HCT116 (cell line): Measurements from ENCODE around the gene RALGAPA1. TPM values are rescaled to one million over a fixed set of nuclear protein-coding genes. Genes with fewer than 3 reads are reported as not detected.

Experiments
- ATAC-seq: fragments of 200-7000 bp; cut with Tn5 transposase; 2 replicates; pipeline ENCODE4 v1.9.1; 2020; ENCODE audit warnings: mild to moderate bottlenecking, moderate library complexity
- BruUV-seq: library from RNA; stranded (reverse); fragments of 400-500 nt; replicated peaks from 2 replicates; lab custom pipeline; 2021; lab: Mats Ljungman, UMichigan
- CTCF ChIA-PET: fragments of 300-600 bp; sonication (Branson Sonifier 250); formaldehyde crosslinking; loops from one replicate; lab custom pipeline; 2021; ENCODE audit warnings: antibody characterized with exemption; lab: Charles Lee
- POLR2A ChIA-PET: fragments of 300-600, 350-600 bp; sonication (Branson Sonifier 250); formaldehyde crosslinking; loops from one replicate; lab custom pipeline; 2021; ENCODE audit warnings: antibody characterized with exemption; lab: Charles Lee
- RAD21 ChIA-PET, 2 experiments: fragments of 300-600 bp; sonication (Branson Sonifier 250); formaldehyde crosslinking; loops; one replicate each; lab custom pipeline; 2023; ENCODE audit warnings: low total read pairs in 2 of 2; ENCODE audit not compliant: uncharacterized antibody in 2 of 2, unreplicated experiment in 2 of 2, low non-redundant PET in 1 of 2; lab: Charles Lee
- DNase-seq: peaks from one replicate; pipeline ENCODE4 v3.0.0-alpha.2; 2010; ENCODE audit warnings: low read depth, low spot score
- H2AFZ ChIP-seq: fragments of 200-600 bp; shearing (Covaris generic), sonication (generic); 2 replicates; pipeline ENCODE4 v1.6.1; 2017; ENCODE audit warnings: low read depth, mixed run types, mixed read lengths, antibody characterized with exemption, low read length; ENCODE audit not compliant: poor library complexity, severe bottlenecking
- H3K27ac ChIP-seq: 2 replicates; pipeline ENCODE4 v1.5.1; 2012; ENCODE audit warnings: low read depth, low read length
- H3K27me3 ChIP-seq: fragments of 200-600 bp; sonication (generic); 2 replicates; pipeline ENCODE4 v1.6.1; 2016; ENCODE audit warnings: mixed run types, low read length, mixed read lengths; ENCODE audit not compliant: insufficient read depth
- H3K36me3 ChIP-seq, 2 experiments: fragments of 200-500 bp in 1 of 2; fragments of 200-600 bp in 1 of 2; sonication (Bioruptor generic) in 1 of 2; sonication (generic) in 1 of 2; 2 replicates each; pipeline versions ENCODE4 v1.5.1 to v1.6.1; 2014 to 2016; ENCODE audit warnings: low read length in 2 of 2, inconsistent platforms in 1 of 2, mixed read lengths in 1 of 2, mixed run types in 1 of 2; ENCODE audit not compliant: insufficient read depth in 2 of 2, control insufficient read depth in 1 of 2
- H3K4me1 ChIP-seq, 2 experiments: fragments of 200-600 bp in 1 of 2; sonication (generic) in 1 of 2; 2 replicates each; pipeline versions ENCODE4 v1.5.1 to v1.6.1; 2012 to 2017; ENCODE audit warnings: low read length in 2 of 2, inconsistent platforms in 1 of 2, mild to moderate bottlenecking in 1 of 2, mixed read lengths in 1 of 2, mixed run types in 1 of 2, moderate library complexity in 1 of 2; ENCODE audit not compliant: insufficient read depth in 2 of 2, control insufficient read depth in 1 of 2
- H3K4me2 ChIP-seq: fragments of 200-600 bp; sonication (generic); 2 replicates; pipeline ENCODE4 v1.6.1; 2017; ENCODE audit warnings: mixed run types, low read length, mixed read lengths
- H3K4me3 ChIP-seq, 2 experiments: fragments of 200-600 bp in 1 of 2; sonication (generic) in 1 of 2; replicated peaks in 1 of 2; 2 replicates each; pipeline ENCODE4 v1.5.1; 2011 to 2016; ENCODE audit warnings: low read length in 2 of 2, control low read depth in 1 of 2, low read depth in 1 of 2, mild to moderate bottlenecking in 1 of 2, mixed read lengths in 1 of 2, mixed run types in 1 of 2
- H3K79me2 ChIP-seq: fragments of 200-600 bp; sonication (generic); 2 replicates; pipeline ENCODE4 v1.6.1; 2017; ENCODE audit warnings: mild to moderate bottlenecking, mixed run types, low read length, moderate library complexity, mixed read lengths; ENCODE audit not compliant: insufficient read depth
- H3K9ac ChIP-seq: fragments of 200-600 bp; sonication (generic); 2 replicates; pipeline ENCODE4 v1.6.1; 2016; ENCODE audit warnings: low read length, mixed read lengths
- H3K9me2 ChIP-seq: fragments of 200-600 bp; sonication (generic), shearing (Covaris generic); 2 replicates; pipeline ENCODE4 v1.6.1; 2017; ENCODE audit warnings: mixed run types, mild to moderate bottlenecking, moderate library complexity; ENCODE audit not compliant: insufficient read depth
- H3K9me3 ChIP-seq, 2 experiments: fragments of 200-500 bp in 1 of 2; fragments of 200-600 bp in 1 of 2; sonication (Bioruptor generic) in 1 of 2; sonication (generic) in 1 of 2; 2 replicates each; pipeline ENCODE4 v1.6.1; 2014 to 2017; ENCODE audit warnings: low read length in 2 of 2, mixed read lengths in 2 of 2, inconsistent platforms in 1 of 2, low read depth in 1 of 2, mild to moderate bottlenecking in 1 of 2, mixed run types in 1 of 2, moderate library complexity in 1 of 2; ENCODE audit not compliant: control insufficient read depth in 1 of 2, insufficient read depth in 1 of 2
- H4K20me1 ChIP-seq: fragments of 200-600 bp; sonication (generic), shearing (Covaris generic); 2 replicates; pipeline ENCODE4 v1.6.1; 2017; ENCODE audit warnings: mixed run types, mild to moderate bottlenecking, moderate library complexity; ENCODE audit not compliant: insufficient read depth
- CBX3 ChIP-seq: IDR thresholded peaks from 2 replicates; pipeline ENCODE4 v1.6.1; 2012; ENCODE audit warnings: low read depth
- EGR1 ChIP-seq: IDR thresholded peaks from 2 replicates; pipeline ENCODE4 v1.6.1; 2012; ENCODE audit warnings: low read depth
- ELF1 ChIP-seq: IDR thresholded peaks from 2 replicates; pipeline ENCODE4 v1.6.1; 2012; ENCODE audit warnings: low read depth, borderline replicate concordance
- EZH2 ChIP-seq: fragments of 200-600 bp; sonication (generic); IDR thresholded peaks from 2 replicates; pipeline ENCODE4 v1.6.1; 2017; ENCODE audit warnings: antibody characterized with exemption, mixed run types
- EZH2phosphoT487 ChIP-seq: fragments of 200-600 bp; IDR thresholded peaks from 2 replicates; pipeline ENCODE4 v1.6.1; 2018; ENCODE audit warnings: antibody characterized with exemption, borderline replicate concordance
- POLR2AphosphoS5 ChIP-seq: IDR thresholded peaks from 2 replicates; pipeline ENCODE4 v1.6.1; 2011; ENCODE audit warnings: mild to moderate bottlenecking, low read depth, low read length, moderate library complexity
- RAD21 ChIP-seq: IDR thresholded peaks from 2 replicates; pipeline ENCODE4 v1.6.1; 2012; ENCODE audit warnings: low read depth, mild to moderate bottlenecking
- SIN3A ChIP-seq: IDR thresholded peaks from 2 replicates; pipeline ENCODE4 v1.6.1; 2012; ENCODE audit warnings: low read depth
- SRF ChIP-seq: IDR thresholded peaks from 2 replicates; pipeline ENCODE4 v1.6.1; 2012; ENCODE audit warnings: low read depth
- ZNF274 ChIP-seq: fragments of 200-500 bp; sonication (Bioruptor generic); IDR thresholded peaks from 2 replicates; pipeline ENCODE4 v1.6.1; 2014; ENCODE audit warnings: mild to moderate bottlenecking, low read depth, low read length, inconsistent platforms
- intact Hi-C: fragments of 100-400 bp; cut with micrococcal nuclease; formaldehyde crosslinking; loops from 2 replicates; pipeline ENCODE4 v1.10.0; 2022
- total RNA-seq: library from RNA; stranded (reverse); gene quantifications from one replicate; pipeline ENCODE4 v1.2.1, GENCODE V29; 2021; ENCODE audit not compliant: unreplicated experiment
- TF ChIP-seq, protein P1 (sequence below): IDR thresholded peaks from 2 replicates; pipeline ENCODE4 v1.6.1; 2012; ENCODE audit warnings: low read depth
- TF ChIP-seq, protein P2 (sequence below): IDR thresholded peaks from 2 replicates; pipeline ENCODE4 v1.6.1; 2011; ENCODE audit warnings: mild to moderate bottlenecking, low read length, moderate library complexity; ENCODE audit not compliant: insufficient replicate concordance; ENCODE audit errors: extremely low read depth
- TF ChIP-seq, protein P3 (sequence below): IDR thresholded peaks from 2 replicates; pipeline ENCODE4 v1.6.1; 2012

Gene RALGAPA1
- total RNA-seq, 1 experiment from 2014 or later, result 29.3 TPM

DNA sequence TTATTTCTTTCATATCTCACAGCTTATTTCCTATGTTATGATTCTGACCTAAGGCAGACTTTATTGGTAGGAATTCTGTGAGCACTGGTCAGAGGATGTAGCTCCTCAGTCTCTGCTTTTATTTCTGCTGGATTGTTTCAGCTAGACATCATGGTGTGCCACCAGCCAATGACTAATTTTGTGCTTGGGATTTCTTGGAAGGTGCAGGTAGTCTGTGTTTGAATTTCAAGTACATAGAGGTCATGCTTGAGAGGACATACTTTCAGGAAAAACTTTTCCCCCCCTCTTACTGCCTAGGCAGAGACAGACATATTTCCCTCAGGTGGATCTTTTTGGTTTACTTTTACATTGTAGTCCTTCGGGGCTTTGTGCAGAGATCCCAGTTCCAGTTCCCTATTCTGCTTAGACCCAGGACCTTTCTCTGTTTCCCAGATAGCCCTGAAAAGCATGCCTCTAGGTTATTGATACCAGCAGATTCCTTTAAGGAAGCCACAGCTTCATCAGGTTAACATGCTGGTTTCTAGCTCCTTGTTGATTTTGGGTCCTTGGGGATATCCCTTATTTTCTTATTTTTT is 45.7 kb upstream of the RALGAPA1 start:
- BruUV-seq, result no TSS peak
- no peak overlapping the region for H2AFZ ChIP-seq
- no peak overlapping the region for H3K27ac ChIP-seq
- no peaks in the 10 kb centered on the region for H3K4me1 ChIP-seq
- H4K20me1 ChIP-seq, result no peaks in the 10 kb centered on the region
- H3K9me3 ChIP-seq, result no peaks in the 10 kb centered on the region
- no peaks in the 10 kb centered on the region for H3K27me3 ChIP-seq
- ATAC-seq (no peak), DNase-seq (no peak)
- H3K4me2 ChIP-seq, result no peak overlapping the region
- TF ChIP-seq ZNF274 (no peak), ELF1 (no peak), SRF (no peak), RAD21 (no peak), EZH2 (no peak), EZH2phosphoT487 (no peak), SIN3A (no peak), CBX3 (no peak), EGR1 (no peak), POLR2AphosphoS5 (no peak)
- TF ChIP-seq, protein P1, sequence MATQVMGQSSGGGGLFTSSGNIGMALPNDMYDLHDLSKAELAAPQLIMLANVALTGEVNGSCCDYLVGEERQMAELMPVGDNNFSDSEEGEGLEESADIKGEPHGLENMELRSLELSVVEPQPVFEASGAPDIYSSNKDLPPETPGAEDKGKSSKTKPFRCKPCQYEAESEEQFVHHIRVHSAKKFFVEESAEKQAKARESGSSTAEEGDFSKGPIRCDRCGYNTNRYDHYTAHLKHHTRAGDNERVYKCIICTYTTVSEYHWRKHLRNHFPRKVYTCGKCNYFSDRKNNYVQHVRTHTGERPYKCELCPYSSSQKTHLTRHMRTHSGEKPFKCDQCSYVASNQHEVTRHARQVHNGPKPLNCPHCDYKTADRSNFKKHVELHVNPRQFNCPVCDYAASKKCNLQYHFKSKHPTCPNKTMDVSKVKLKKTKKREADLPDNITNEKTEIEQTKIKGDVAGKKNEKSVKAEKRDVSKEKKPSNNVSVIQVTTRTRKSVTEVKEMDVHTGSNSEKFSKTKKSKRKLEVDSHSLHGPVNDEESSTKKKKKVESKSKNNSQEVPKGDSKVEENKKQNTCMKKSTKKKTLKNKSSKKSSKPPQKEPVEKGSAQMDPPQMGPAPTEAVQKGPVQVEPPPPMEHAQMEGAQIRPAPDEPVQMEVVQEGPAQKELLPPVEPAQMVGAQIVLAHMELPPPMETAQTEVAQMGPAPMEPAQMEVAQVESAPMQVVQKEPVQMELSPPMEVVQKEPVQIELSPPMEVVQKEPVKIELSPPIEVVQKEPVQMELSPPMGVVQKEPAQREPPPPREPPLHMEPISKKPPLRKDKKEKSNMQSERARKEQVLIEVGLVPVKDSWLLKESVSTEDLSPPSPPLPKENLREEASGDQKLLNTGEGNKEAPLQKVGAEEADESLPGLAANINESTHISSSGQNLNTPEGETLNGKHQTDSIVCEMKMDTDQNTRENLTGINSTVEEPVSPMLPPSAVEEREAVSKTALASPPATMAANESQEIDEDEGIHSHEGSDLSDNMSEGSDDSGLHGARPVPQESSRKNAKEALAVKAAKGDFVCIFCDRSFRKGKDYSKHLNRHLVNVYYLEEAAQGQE, result no peak
- TF ChIP-seq, protein P2, sequence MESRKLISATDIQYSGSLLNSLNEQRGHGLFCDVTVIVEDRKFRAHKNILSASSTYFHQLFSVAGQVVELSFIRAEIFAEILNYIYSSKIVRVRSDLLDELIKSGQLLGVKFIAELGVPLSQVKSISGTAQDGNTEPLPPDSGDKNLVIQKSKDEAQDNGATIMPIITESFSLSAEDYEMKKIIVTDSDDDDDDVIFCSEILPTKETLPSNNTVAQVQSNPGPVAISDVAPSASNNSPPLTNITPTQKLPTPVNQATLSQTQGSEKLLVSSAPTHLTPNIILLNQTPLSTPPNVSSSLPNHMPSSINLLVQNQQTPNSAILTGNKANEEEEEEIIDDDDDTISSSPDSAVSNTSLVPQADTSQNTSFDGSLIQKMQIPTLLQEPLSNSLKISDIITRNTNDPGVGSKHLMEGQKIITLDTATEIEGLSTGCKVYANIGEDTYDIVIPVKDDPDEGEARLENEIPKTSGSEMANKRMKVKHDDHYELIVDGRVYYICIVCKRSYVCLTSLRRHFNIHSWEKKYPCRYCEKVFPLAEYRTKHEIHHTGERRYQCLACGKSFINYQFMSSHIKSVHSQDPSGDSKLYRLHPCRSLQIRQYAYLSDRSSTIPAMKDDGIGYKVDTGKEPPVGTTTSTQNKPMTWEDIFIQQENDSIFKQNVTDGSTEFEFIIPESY, result no peak
- TF ChIP-seq, protein P3, sequence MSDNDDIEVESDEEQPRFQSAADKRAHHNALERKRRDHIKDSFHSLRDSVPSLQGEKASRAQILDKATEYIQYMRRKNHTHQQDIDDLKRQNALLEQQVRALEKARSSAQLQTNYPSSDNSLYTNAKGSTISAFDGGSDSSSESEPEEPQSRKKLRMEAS, result no peak
- no peak overlapping the region for H3K4me3 ChIP-seq
- H3K9ac ChIP-seq, result no peak overlapping the region
- intact Hi-C loops, result no loop called here
- no peaks in the 10 kb centered on the region for H3K9me2 ChIP-seq
- RAD21 ChIA-PET, result no interaction called here
- H3K79me2 ChIP-seq, result no peaks in the 10 kb centered on the region
- CTCF ChIA-PET, result no interaction called here
- POLR2A ChIA-PET, result no interaction called here
- no peaks in the 10 kb centered on the region for H3K36me3 ChIP-seq
